K562 (cell line): ENCODE results near the gene IGFBP7.

Experiments
- POLR2AphosphoS5 ChIP-seq: IDR thresholded peaks from 2 replicates; pipeline ENCODE4 v1.6.1; 2011; ENCODE audit warnings: mild to moderate bottlenecking, low read depth, low read length, moderate library complexity; ENCODE audit not compliant: control insufficient read depth, insufficient read depth
- SREBF1 ChIP-seq: fragments of 150-350 bp; IDR thresholded peaks from 2 replicates; pipeline ENCODE4 v1.6.1; 2014; ENCODE audit warnings: antibody characterized with exemption, low read depth, low read length, borderline replicate concordance

GRCh38 chr4:57102050-57102624 lies 8.0 kb downstream of the IGFBP7 start:
- no peak for TF ChIP-seq SREBF1
- TF ChIP-seq POLR2AphosphoS5: no peak
